Measurements from ENCODE around the gene ELAPOR2. TPM values are rescaled to one million over a fixed set of nuclear protein-coding genes. Genes with fewer than 3 reads are reported as not detected.

Gene ELAPOR2
- total RNA-seq, 4 donors from 2014 or later = 18.7 to 34.5 (median 19.0) TPM

GRCh38 chr7:87094322-87094721, 34.9 kb upstream of the ELAPOR2 start:
- TF ChIP-seq CTCF (IDR thresholded peaks at IDR 0.05) = no peak
- ATAC-seq (ENCODE audit: low FRiP score) = no peak
- no peak for DNase-seq (ENCODE audit: low spot score)

DNA sequence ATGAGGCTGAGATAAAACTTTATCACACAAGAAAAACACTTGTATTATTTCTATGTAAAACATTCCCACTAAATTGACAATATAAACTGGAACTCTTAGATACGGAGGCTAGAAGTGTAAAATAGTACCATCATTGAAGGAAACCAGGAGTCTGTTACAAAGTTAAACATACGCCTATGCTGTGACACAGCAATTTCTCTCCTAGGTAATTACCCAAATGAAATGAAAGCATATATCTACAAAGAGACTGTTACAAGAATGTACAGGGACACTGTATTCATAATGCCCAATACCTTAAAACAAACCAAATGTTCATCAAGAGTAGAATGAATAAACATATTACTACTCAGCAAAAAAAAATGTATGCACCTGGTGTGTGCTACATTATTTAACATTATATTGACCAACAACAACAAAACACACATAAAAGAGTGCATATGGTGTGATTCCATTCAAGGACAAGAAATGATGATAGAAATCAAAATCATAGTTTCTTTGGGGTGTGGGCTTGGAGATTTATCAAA, 33.2 kb upstream of the ELAPOR2 start:
- no peak for DNase-seq (ENCODE audit: low spot score)
- no peak for TF ChIP-seq CTCF (IDR thresholded peaks at IDR 0.05)
- ATAC-seq (ENCODE audit: low FRiP score) = no peak

- no peak for TF ChIP-seq CTCF (IDR thresholded peaks at IDR 0.05)
- ATAC-seq (ENCODE audit: low FRiP score) = no peak
- DNase-seq (ENCODE audit: low spot score) = no peak
Observed at GRCh38 chr7:87091487-87092066, 32.1 kb upstream of the ELAPOR2 start.

DNA sequence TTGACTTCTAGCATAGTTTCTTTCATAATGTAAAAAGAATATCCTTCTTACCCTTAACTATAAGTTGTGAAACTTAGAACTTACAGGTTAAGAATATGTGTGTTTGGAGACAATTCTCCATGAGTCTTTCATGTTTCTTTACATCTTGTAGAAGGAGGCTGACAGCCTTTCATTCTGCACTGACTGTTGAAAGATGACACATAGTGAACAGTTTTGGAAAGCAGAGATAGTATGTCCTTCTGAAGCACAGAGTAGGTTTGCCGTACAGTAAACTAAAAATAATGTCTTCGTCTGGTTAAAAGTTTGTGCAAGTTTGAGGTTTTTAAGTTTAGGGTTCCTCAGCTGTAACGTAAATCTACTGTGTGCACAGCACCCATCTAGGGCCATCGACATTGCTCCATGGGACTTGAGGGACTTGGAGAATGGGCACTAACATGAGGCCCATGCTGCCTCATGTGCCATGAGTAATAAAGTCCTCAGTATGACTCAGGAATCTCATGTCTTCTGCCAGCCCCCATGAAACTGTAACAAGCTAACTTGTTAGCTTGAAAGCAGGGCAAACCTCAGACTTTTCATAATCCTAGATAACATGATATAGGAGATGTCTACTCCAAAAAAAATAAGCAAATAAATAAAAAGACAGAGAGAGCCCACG, 24.5 kb upstream of the ELAPOR2 start:
- ATAC-seq (ENCODE audit: low FRiP score) (no peak), DNase-seq (ENCODE audit: low spot score) (no peak)

DNA sequence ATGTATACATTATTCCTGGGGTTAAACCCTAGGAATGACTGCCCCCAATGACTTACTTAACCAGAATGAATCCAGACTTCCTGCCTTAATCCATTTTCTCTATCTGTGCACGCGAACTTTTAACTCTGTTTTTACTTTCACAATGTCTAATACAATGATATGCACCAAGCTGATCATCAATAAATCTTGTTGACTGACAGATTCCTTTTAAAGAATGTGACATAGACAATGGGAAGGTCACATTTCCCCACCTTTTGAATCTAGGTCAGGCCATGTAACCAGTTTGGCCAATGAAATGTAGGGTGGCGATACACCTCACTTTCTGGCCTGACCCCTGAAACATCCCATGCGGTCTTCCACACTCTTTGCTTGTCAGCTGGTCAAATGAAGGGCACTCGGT, 23.2 kb upstream of the ELAPOR2 start:
- TF ChIP-seq CTCF (IDR thresholded peaks at IDR 0.05) = no peak
- ATAC-seq (ENCODE audit: low FRiP score) (no peak), DNase-seq (ENCODE audit: low spot score) (no peak)

More for the DNA sequence above, 24.5 kb upstream of the ELAPOR2 start:
- no peak for TF ChIP-seq CTCF (IDR thresholded peaks at IDR 0.05)

GRCh38 chr7:87075671-87076404, 16.4 kb upstream of the ELAPOR2 start:
- DNase-seq (ENCODE audit: low spot score) (no peak), ATAC-seq (ENCODE audit: low FRiP score) (no peak)
- no peak for TF ChIP-seq CTCF (IDR thresholded peaks at IDR 0.05)

Data from omental fat pad (tissue), 4 donors.